Esophagus squamous epithelium (tissue), 4 donors: ENCODE data around the gene RPL28.

Experiments
- CTCF ChIP-seq, 6 experiments: fragments of 450-650 bp in 4 of 6; fragments of 200-600 bp in 2 of 6; sonication (generic) in 2 of 6; IDR thresholded peaks; one replicate each; pipeline ENCODE4 v1.5.1; 2016 to 2019; ENCODE audit warnings: antibody characterized with exemption in 6 of 6, mild to moderate bottlenecking in 4 of 6, moderate library complexity in 4 of 6
- POLR2A ChIP-seq, 4 donors: fragments of 450-650 bp; IDR thresholded peaks; one replicate each; pipeline ENCODE4 v1.6.1; 2017; ENCODE audit warnings: antibody characterized with exemption in 4 of 4, mild to moderate bottlenecking in 4 of 4, moderate library complexity in 3 of 4

- TF ChIP-seq CTCF (IDR thresholded peaks at IDR 0.05) (no peak), POLR2A (IDR thresholded peaks at IDR 0.05) (no peak)
Observed at GRCh38 chr19:55424518-55424917, 38.8 kb downstream of the RPL28 start.
